Measurements from ENCODE around the gene ATG13. TPM values are rescaled to one million over a fixed set of nuclear protein-coding genes. Genes with fewer than 3 reads are reported as not detected.

Gene ATG13
- 92.6 and 116 TPM in 2 replicates for total RNA-seq

GRCh38 chr11:46617134-46617971 lies at the start of gene ATG13, which contains the start of gene HARBI1:
TSS of gene ATG13 (plus strand) at chr11:46617553. CDS start at chr11:46644292, 26,739 bp downstream.
TSS of gene HARBI1 (minus strand) at chr11:46617227. CDS start at chr11:46616237, 990 bp downstream.

GRCh38 chr11:46593550-46594373 lies 23.6 kb upstream of the ATG13 start, which contains the start of gene AMBRA1:
TSS of gene AMBRA1 (minus strand) at chr11:46594023. CDS start at chr11:46548380, 45,643 bp downstream.

GRCh38 chr11:46700241-46701077 lies 83.1 kb downstream of the ATG13 start, which contains the start of the genes ARHGAP1 and ZNF408:
TSS of gene ARHGAP1 (minus strand) at chr11:46700619. CDS start at chr11:46696107, 4,512 bp downstream.
TSS of gene ZNF408 (plus strand) at chr11:46701031. CDS start at chr11:46701048, 17 bp downstream.

GRCh38 chr11:46719048-46719542 lies 101.7 kb downstream of the ATG13 start, which contains the start of gene F2:
TSS of gene F2 (plus strand) at chr11:46719213. CDS start at chr11:46719236, 23 bp downstream.

Other genes starting within 250 kb of the ATG13 start
- 14.7 and 45.5 TPM in 2 replicates for gene MDK, start 235.9 kb upstream of the ATG13 start, total RNA-seq
- 0.18 TPM in 1 of 2 replicates, not detected in the other for gene CHRM4, start 225.8 kb upstream of the ATG13 start, total RNA-seq
- gene AMBRA1, start 23.5 kb upstream of the ATG13 start, total RNA-seq = 17.3 and 19.1 TPM in 2 replicates
- gene HARBI1, start 326 bp upstream of the ATG13 start, total RNA-seq = 2.9 and 5.7 TPM in 2 replicates
- gene ARHGAP1, start 83.1 kb downstream of the ATG13 start, total RNA-seq = 39.9 and 50.1 TPM in 2 replicates
- gene ZNF408, start 83.5 kb downstream of the ATG13 start, total RNA-seq = 12.5 and 19.0 TPM in 2 replicates
- not detected in 2 replicates for gene F2, start 101.7 kb downstream of the ATG13 start, total RNA-seq
- gene CKAP5, start 228.7 kb downstream of the ATG13 start, total RNA-seq = 34.5 and 37.4 TPM in 2 replicates